Hepatocyte (in vitro differentiated cells): ENCODE results near the gene DLGAP4. TPM values are rescaled to one million over a fixed set of nuclear protein-coding genes. Genes with fewer than 3 reads are reported as not detected.

Source experiments
- DNase-seq: peaks from one replicate; pipeline ENCODE4 v3.0.0-alpha.2; 2016; ENCODE audit warnings: low spot score
- H2AFZ ChIP-seq: fragments of 200-600 bp; sonication (generic); 2 replicates; pipeline ENCODE4 v1.6.0; 2016; ENCODE audit warnings: antibody characterized with exemption, mild to moderate bottlenecking
- H3K27ac ChIP-seq: fragments of 200-600 bp; sonication (generic); 2 replicates; pipeline ENCODE4 v1.5.1; 2016; ENCODE audit warnings: mild to moderate bottlenecking
- H3K27me3 ChIP-seq: fragments of 200-600 bp; sonication (generic); 2 replicates; pipeline ENCODE4 v1.6.1; 2016
- H3K36me3 ChIP-seq: fragments of 200-600 bp; sonication (generic); replicated peaks from 2 replicates; pipeline ENCODE4 v1.5.1; 2016; ENCODE audit warnings: low read depth; ENCODE audit not compliant: insufficient read depth
- H3K4me1 ChIP-seq: fragments of 200-600 bp; sonication (generic); 2 replicates; pipeline ENCODE4 v1.5.1; 2016; ENCODE audit warnings: mild to moderate bottlenecking, moderate library complexity; ENCODE audit not compliant: insufficient read depth
- H3K4me2 ChIP-seq: fragments of 200-600 bp; sonication (generic); 2 replicates; pipeline ENCODE4 v1.6.0; 2016
- H3K4me3 ChIP-seq: fragments of 200-600 bp; sonication (generic); 2 replicates; pipeline ENCODE4 v1.5.1; 2016; ENCODE audit warnings: mild to moderate bottlenecking
- H3K79me2 ChIP-seq: fragments of 200-600 bp; sonication (generic); 2 replicates; pipeline ENCODE4 v1.6.0; 2017; ENCODE audit warnings: mild to moderate bottlenecking
- H3K9me2 ChIP-seq: fragments of 200-600 bp; sonication (generic); replicated peaks from 2 replicates; pipeline ENCODE4 v1.6.0; 2017; ENCODE audit warnings: mild to moderate bottlenecking; ENCODE audit not compliant: insufficient read depth
- H3K9me3 ChIP-seq: fragments of 200-600 bp; sonication (generic); 2 replicates; pipeline ENCODE4 v1.5.1; 2016; ENCODE audit warnings: low read depth, mild to moderate bottlenecking
- H4K20me1 ChIP-seq: fragments of 200-600 bp; sonication (generic); 2 replicates; pipeline ENCODE4 v1.6.0; 2016; ENCODE audit warnings: mild to moderate bottlenecking; ENCODE audit not compliant: insufficient read depth, poor library complexity, severe bottlenecking
- EZH2 ChIP-seq: fragments of 200-600 bp; sonication (generic); IDR thresholded peaks from 2 replicates; pipeline ENCODE4 v1.6.1; 2016; ENCODE audit warnings: antibody characterized with exemption, mild to moderate bottlenecking, borderline replicate concordance
- EZH2phosphoT487 ChIP-seq: fragments of 200-600 bp; sonication (generic); IDR thresholded peaks from one replicate; pipeline ENCODE4 v1.6.1; 2018; ENCODE audit warnings: antibody characterized with exemption, mild to moderate bottlenecking, low read depth, moderate library complexity; ENCODE audit not compliant: unreplicated experiment, severe bottlenecking
- WGBS: methylation state at CpG from one replicate; pipeline ENCODE4 v1.1.6; 2016; ENCODE audit warnings: low lambda C conversion rate; ENCODE audit errors: missing lambda C conversion rate; 5-methylcytosine and 5-hydroxymethylcytosine counted together
- polyA plus RNA-seq: library from polyadenylated mRNA; unstranded; fragments of >200 nt; fragmentation: Nextera tagmentation; extraction: Ambion mirVana; gene quantifications from 2 replicates; pipeline ENCODE4 v1.2.1, GENCODE V29; 2016
- total RNA-seq: library from RNA; depleted of rRNA; stranded (reverse); fragments of >200 nt; gene quantifications from 2 replicates; pipeline ENCODE4 v1.2.3, GENCODE V29; 2014
- TF ChIP-seq, protein P1 (sequence below): fragments of 200-600 bp; sonication (generic); IDR thresholded peaks from 2 replicates; pipeline ENCODE4 v1.5.1; 2016; ENCODE audit warnings: antibody characterized with exemption, mild to moderate bottlenecking; ENCODE audit not compliant: poor library complexity

DLGAP4 gene
- total and polyA plus RNA-seq, 2 experiments from 2014 or later: 16.5 to 39.4 TPM

- Histone ChIP-seq H3K4me1 (no peaks in the 10 kb centered on the region), H3K9me2 (no peaks in the 10 kb centered on the region), H4K20me1 (no peaks in the 10 kb centered on the region), H3K27ac (no peak overlapping the region), H3K36me3 (no peaks in the 10 kb centered on the region), H3K27me3 (no peaks in the 10 kb centered on the region), H2AFZ (no peak overlapping the region), H3K4me3 (no peak overlapping the region), H3K4me2 (no peak overlapping the region), H3K79me2 (peaks cover 6% of the 10 kb centered on the region), H3K9me3 (no peaks in the 10 kb centered on the region)
- DNase-seq: no peak
- TF ChIP-seq EZH2phosphoT487 (no peak), EZH2 (no peak)
- TF ChIP-seq, protein P1, sequence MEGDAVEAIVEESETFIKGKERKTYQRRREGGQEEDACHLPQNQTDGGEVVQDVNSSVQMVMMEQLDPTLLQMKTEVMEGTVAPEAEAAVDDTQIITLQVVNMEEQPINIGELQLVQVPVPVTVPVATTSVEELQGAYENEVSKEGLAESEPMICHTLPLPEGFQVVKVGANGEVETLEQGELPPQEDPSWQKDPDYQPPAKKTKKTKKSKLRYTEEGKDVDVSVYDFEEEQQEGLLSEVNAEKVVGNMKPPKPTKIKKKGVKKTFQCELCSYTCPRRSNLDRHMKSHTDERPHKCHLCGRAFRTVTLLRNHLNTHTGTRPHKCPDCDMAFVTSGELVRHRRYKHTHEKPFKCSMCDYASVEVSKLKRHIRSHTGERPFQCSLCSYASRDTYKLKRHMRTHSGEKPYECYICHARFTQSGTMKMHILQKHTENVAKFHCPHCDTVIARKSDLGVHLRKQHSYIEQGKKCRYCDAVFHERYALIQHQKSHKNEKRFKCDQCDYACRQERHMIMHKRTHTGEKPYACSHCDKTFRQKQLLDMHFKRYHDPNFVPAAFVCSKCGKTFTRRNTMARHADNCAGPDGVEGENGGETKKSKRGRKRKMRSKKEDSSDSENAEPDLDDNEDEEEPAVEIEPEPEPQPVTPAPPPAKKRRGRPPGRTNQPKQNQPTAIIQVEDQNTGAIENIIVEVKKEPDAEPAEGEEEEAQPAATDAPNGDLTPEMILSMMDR: no peak
- WGBS: 91% methylated on average over 3 of the region's 3 CpGs
Observed at GRCh38 chr20:36523341-36523740, 217.2 kb downstream of the DLGAP4 start.

- Histone ChIP-seq H3K9me3 (no peaks in the 10 kb centered on the region), H3K27me3 (no peaks in the 10 kb centered on the region), H3K4me3 (no peak overlapping the region), H4K20me1 (no peaks in the 10 kb centered on the region), H3K36me3 (no peaks in the 10 kb centered on the region), H3K79me2 (peaks cover 4% of the 10 kb centered on the region), H3K4me1 (no peaks in the 10 kb centered on the region), H3K9me2 (no peaks in the 10 kb centered on the region), H3K4me2 (no peak overlapping the region), H2AFZ (no peak overlapping the region), H3K27ac (no peak overlapping the region)
- TF ChIP-seq EZH2 (no peak), EZH2phosphoT487 (no peak)
- TF ChIP-seq, protein P1: no peak
- DNase-seq: no peak
- WGBS: 98% methylated on average over 17 of the region's 17 CpGs
Observed at GRCh38 chr20:36525620-36526365, 219.7 kb downstream of the DLGAP4 start.

DNA sequence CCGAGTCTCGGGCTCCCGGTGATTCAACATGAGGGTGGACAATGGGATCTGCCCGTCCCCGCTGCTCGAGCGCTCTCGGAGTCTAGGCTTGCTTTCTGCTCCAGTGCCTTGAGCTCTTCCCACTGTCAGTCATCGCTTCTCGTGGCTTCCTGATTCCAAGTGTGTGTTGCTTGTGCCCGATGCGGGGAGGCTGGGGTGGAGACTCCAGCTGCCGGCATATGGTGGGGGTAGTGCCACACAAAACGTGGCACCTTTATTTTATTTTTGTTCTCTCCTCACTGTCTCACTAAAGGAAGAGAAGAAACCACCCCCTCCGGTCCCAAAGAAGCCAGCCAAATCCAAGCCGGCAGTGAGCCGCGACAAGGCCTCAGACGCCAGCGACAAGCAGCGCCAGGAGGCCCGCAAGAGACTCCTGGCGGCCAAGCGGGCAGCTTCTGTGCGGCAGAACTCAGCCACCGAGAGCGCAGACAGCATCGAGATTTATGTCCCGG is 220.4 kb downstream of the DLGAP4 start:
- H3K27me3 ChIP-seq: no peaks in the 10 kb centered on the region
- no peaks in the 10 kb centered on the region for H4K20me1 ChIP-seq
- WGBS: 97% methylated on average over 29 of the region's 29 CpGs
- DNase-seq: no peak
- no peak overlapping the region for H3K4me3 ChIP-seq
- H3K36me3 ChIP-seq: no peaks in the 10 kb centered on the region
- no peak overlapping the region for H3K4me2 ChIP-seq
- no peaks in the 10 kb centered on the region for H3K9me3 ChIP-seq
- no peaks in the 10 kb centered on the region for H3K4me1 ChIP-seq
- no peak overlapping the region for H2AFZ ChIP-seq
- TF ChIP-seq, protein P1: no peak
- TF ChIP-seq EZH2phosphoT487 (no peak), EZH2 (no peak)
- H3K9me2 ChIP-seq: no peaks in the 10 kb centered on the region
- H3K27ac ChIP-seq: no peak overlapping the region
- H3K79me2 ChIP-seq: peaks cover 4% of the 10 kb centered on the region
